C4-2B (cell line): ENCODE measurements around the gene ERFE.

Experiments
- ZFX ChIP-seq: fragments of 450-650 bp; IDR thresholded peaks from 2 replicates; pipeline ENCODE4 v1.6.1; 2017
- TF ChIP-seq, protein P1 (sequence below): fragments of 450-650 bp; conservative IDR thresholded peaks from 2 replicates; pipeline ENCODE4 v1.5.1; 2017; ENCODE audit warnings: mild to moderate bottlenecking

DNA sequence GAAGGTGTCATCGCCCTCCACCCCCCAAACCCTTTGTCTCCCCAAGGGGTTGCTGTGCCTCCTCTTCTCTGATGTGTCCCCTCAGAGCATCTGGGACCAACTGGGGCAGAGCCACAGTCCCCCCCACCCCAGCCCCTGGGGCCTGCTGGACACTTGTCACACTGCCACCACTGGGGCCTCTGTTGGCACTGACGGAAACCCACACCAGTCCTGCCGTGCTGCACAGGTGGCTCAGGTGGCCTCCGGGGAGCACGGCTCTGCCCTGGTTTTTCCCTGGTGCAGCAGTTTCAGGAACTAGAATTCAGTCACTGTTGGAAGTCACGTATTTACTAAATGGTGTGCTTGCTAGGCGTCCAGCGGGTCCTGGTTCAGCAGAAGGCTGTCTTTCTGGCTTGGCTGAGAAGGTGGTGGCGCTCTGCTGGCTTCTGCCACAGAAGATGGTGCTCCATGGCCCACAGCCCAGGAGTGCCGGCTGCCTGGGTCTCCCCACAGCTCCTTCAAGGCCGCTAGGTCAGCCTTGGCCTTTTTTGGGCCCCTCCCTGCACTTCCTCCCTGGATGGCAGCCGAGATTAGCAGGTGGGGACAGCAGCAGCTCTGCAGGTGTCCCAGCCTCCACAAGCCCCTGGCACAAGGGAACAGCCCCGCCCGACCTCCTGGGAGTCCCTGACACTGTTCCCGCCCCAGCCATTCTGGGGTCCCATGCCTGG, 38.9 kb upstream of the ERFE start:
- TF ChIP-seq, protein P1, sequence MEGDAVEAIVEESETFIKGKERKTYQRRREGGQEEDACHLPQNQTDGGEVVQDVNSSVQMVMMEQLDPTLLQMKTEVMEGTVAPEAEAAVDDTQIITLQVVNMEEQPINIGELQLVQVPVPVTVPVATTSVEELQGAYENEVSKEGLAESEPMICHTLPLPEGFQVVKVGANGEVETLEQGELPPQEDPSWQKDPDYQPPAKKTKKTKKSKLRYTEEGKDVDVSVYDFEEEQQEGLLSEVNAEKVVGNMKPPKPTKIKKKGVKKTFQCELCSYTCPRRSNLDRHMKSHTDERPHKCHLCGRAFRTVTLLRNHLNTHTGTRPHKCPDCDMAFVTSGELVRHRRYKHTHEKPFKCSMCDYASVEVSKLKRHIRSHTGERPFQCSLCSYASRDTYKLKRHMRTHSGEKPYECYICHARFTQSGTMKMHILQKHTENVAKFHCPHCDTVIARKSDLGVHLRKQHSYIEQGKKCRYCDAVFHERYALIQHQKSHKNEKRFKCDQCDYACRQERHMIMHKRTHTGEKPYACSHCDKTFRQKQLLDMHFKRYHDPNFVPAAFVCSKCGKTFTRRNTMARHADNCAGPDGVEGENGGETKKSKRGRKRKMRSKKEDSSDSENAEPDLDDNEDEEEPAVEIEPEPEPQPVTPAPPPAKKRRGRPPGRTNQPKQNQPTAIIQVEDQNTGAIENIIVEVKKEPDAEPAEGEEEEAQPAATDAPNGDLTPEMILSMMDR: no peak
- TF ChIP-seq ZFX: no peak
